Non-pigmented ciliary epithelial cell (primary cell): ENCODE data around the gene EPB41L4B.
"Not testable (repeated sequence)": the region's sequence is repeated elsewhere in the genome, so short reads cannot be mapped to it uniquely, and the experiment has no call there.

Experiments
- DNase-seq: peaks from one replicate; pipeline ENCODE4 v3.0.0-alpha.2; 2010; ENCODE audit warnings: low read depth

The EPB41L4B gene

DNA sequence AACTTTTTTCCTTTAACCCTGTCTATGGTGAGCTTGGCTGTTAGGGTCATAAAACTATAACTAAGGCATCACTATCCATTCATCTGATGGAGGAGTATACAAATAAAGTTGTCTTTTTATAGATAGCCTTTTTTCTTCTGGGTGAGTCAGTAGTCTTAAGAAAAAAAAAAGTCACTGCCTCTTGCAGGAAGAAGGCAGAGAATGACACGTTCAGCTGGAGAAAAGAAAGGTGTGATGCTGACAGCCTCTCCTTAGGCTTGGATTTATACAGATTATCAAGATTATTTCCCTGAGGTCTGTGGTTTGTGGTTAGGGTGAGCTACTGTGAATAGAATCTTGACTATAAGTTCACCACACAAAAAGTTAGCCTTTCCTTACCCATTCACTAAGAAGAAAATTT is 23.0 kb downstream of the EPB41L4B start:
- DNase-seq, result peak; percentile 78

DNA sequence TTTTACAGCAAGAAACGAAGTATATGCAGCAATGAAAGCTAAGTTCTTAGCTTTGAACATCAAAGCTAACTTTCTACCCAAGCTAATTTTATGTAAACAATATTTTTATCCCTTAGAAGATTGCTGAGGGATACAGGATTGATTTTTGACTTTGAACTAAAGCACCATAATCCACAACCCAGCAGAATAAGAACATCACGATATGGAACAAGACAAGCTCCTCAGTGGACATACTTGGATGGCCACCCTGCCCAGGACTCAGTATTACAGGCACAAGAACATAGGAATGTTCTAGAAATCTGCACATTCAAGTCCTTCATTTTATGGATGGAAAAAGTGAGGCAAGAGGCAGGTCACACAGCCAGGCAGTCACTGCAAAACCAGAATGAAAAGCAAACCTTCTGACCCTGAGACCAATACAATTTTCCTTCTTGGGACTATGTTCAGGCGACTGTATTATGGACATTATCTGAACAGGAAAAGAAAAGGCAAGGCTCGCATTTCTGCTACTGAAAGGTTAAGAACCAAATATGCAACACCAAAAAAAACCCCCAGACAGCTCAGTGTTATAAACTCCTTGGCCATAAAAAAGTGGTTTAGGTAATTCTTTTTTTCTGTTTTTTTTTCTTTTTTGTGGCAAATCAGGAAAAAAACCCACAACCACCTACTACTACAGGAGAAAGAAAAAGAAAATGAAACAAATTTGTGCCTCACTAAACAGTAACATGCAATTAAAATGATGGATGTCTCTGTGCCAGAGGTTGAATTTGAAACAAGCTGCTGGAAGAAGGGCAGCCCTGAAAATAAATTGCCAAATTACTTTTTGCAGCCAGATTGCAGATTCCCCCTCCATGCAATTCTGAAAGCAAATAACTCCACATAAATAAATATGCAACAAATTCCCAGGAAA is 25.4 kb downstream of the EPB41L4B start:
- DNase-seq, result no peak

DNA sequence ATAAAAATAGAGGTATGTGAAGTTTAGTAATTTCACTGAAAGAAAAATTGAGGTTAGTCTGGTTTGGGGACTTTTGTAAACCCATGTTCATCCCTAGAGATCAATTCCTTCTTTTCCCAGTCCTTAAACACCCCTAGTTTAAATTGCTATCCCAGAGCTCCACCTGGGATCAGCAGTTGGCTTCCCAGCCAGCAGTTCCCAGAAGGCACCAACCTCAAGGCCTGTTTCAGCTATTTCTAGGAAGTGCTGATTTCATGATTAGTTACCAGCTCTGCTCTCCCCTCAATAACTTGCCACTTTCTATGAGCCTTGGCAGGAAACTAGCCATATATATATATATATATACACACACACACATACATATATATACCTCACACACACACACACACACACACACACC is 30.5 kb downstream of the EPB41L4B start:
- DNase-seq, result no peak

DNA sequence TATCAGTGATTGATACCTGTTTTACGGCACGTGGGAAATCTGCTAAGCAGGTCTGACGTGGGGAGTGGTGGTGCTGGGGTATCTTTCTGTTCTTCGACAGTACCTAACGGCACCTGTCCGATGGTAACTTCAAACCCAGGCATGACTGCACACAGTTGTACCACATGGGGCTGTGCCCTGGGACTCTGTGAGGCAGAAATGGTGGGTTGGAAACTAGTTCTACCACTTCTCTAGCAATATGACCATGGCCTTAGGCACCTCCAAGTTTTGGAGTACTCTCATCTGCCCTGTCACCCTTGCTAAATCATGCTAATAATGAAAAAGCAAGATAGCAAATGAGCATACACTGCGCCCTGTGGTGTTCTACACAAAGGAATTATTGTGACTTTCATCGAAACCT is 30.9 kb downstream of the EPB41L4B start:
- no peak for DNase-seq

DNA sequence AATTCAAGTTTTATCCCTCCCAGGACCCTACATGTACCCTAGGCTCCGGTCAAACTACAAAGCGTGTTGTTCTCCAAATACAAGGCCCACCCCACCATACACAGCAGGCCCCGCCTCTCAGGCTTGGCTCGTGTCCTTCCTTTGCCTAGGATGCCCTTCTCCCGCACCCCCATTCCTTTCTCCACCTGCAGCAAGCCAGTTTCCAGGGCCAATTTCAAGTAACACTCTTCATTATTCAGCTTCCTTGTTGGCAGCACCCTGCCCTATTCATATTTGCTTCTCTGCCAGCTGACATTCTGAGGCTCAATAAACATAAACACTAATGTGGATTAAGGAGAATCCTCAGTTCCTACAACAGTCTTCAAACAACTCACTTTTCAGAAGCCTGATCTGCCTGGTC is 31.7 kb downstream of the EPB41L4B start:
- DNase-seq, result no peak

DNA sequence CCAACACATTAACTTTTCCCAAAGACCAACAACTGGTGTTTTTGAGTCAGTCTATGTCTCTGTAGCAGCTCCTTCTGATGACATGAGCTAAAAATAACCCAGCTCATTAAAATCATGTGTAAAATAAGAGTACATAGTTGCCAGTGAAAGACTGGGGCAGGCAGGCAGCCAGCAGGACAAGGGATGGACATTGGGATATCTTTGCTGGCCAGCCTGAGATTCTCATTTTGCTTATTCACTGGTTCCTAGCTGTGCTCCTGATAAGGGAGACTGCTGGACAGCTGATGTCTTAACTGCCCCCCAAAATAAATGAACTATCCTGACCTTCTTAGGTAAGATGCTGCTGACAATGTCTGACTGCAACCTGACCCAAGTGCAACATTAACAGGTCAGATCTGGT is 33.9 kb downstream of the EPB41L4B start:
- no peak for DNase-seq

DNA sequence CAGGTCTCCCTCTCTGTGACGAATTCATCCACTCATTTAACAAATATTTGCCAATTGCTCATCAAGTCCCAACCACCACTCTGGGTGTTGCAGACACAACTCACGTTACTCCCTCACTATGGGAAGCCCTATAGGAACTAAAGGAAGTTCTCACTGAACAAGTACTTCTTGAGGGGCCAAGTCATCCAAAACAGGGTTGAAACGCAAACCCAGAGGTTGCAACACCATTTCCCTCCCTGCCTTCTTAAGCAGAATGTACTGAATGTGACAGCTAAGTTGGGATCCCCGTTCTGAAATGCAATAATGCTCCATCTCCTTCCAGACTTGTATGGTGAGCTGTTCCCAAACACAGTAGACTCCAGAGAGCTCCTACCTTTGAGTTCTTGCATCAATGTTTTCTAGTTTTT is 34.3 kb downstream of the EPB41L4B start:
- peak; percentile 23 for DNase-seq

DNA sequence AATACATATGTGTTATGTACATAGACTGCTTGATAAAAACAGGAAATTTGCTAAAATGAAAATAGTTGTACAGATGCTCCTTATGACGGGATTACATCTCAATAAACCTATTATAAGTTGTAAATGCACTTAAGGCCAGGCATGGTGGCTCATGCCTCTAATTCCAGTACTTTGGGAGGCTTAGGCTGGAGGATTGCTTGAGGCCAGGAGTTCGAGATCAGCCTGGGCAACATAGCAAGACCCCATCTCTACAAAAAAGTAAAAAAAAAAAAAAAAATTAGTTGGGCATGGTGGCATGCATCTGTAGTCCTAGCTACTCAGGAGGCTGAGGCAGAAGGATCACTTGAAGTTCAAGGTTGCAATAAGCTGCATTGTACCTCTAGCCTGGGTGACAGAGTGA is 37.2 kb downstream of the EPB41L4B start:
- not testable (repeated sequence) for DNase-seq

DNA sequence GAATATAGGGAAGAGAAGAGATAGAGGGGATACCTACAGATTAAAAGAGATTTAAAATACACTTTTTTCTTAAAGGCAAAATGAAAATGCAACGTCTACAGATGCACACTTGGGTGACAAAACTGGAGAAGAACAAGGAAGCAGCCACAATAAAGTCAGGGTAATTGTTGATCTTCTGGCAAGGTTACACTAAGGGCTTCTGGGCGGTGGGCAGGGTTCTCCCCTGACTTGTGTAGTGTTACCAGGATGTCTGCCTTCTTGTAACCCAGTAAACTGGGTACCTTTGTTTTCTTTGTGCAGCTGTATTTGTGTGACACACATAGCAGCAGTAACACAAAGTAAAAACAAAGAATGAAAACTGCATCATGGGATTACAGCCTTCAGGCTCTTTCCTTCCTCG is 37.8 kb downstream of the EPB41L4B start:
- no peak for DNase-seq

DNA sequence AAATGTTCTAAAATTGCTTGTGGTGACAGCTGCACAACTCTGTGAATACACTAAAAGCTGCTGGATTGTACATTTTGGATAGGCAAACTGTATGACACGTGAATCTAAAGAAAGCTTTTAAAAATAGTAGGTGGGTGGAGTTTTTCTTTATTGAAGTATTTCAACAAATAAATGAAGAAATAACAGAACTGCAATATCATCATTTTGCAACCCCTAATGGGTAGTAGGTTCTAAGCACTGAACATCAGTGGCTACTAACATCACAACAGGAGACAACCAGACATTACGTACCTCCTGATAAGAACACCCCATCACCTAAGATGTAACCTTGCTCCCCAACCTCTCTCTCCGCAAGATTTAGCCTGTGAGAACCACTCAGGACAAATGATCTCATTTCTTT is 38.6 kb downstream of the EPB41L4B start:
- DNase-seq, result no peak

DNA sequence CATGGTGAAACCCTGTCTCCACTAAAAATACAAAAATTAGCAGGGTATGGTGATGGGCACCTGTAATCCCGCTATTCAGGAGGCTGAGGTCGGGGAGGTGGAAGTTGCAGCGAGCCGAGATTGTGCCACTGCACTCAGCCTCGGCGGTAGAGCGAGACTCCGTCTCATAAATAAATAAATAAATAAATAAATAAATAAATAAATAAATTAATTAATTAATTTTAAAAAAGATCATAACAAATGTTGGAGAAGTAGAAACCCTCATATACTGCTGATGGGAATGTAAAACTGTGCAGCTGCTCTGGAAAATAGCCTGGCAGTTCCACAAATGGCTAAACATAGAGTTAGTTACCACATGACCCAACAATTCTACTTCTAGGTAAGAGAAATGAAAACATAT is 39.3 kb downstream of the EPB41L4B start:
- no peak for DNase-seq

DNA sequence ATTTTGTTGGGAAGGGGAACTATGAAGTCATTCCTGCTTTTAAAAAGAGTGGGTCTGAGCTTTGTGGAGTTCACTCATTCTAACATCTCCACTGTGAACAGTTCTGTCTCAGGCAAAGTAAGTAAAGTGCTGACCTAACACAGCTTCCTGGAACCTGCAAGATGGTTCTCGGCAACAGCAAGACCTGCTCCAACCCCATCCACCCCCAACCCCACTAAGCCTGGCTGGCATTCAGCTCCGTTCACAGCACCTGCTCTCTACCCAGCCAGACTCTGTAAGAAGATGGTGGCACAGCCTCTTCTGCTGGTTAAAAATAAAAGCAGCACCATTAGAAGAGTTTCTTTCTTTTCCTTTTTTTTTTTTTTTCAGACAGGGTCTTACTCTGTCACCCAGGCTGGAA is 42.0 kb downstream of the EPB41L4B start:
- no peak for DNase-seq

DNA sequence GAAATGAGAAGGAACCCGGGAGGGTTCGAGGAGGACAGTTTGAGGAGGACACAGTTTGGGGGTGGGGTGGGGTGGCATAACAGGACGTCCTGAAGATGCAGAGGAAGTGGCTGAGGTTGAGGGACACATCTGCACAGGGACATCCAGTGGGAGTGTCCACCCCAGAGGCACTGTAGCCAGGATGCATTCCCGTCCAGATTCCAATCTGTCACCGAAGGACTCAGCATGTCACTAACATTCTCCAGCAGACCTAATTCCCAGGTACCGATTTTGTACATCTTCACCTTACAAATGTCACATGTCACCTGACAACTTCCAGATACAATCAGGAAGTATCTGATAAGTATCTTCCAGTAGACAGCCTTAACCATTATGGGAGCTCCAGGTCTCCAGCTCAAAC is 42.6 kb downstream of the EPB41L4B start:
- DNase-seq, result no peak

DNA sequence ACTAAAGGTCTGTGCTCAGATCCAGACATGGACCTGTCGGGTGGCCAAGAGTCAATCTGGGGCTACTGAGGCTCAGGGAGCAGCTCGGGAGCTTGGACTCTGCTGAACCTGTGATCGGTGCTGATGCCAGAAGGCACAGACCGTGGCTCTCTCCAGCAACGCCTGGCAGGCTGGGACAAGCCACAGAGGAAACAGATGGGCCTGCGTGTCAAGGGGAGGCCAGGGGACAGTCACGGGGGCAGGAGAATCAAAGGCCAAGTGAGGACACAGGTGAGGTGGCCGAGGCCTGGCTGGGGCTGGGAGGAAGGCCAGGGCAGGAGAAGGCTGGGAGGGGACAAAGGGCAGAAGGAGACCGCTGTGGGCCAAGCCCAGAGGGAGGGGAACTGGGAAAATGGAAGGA is 43.4 kb downstream of the EPB41L4B start:
- DNase-seq, result no peak

DNA sequence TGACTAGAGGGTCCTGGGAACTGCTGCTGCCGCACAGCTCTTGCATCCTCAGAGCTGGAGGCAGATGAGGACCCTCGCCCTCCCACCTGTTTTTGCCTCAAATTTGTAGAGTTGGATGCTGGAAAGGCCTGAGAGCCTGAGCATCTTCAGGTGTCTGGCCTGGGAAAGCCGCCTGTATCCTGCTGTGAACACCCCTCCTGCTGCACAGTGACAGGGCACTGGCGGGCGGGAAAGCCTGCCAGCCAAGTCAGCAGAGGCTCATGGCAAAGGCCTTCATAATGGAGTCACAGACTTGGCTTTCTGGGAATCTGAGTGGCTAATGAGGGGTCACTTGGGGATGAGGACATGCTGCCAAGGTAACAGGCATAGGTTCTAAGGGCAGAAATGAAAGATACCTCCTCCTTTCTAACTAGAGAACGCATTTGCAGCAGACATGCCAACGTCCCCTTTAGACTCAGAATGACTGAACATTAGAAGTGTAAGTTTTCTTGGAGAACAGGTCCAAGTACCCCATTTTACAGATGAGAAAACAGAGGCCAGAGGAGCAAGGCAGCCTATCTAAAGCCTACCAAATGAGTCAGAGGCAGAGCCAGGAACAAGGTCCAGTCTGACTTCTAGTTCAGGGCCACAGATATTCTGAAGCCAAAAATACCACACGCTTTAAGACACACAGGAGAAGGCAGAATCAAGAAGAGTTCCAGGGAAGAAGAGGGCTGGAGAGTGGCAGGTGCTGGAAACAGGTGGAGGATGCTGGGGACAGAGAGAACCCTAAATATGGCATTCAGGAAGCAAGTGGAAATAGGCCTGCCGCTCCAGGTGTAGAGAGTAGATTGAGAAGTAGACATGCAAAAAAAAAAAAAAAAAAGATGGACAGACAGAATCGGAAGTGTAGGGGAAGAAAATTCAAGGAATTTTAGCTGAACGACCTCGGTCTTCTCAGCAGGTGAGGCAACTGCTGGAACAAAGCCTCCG is 44.1 kb downstream of the EPB41L4B start:
- no peak for DNase-seq

DNA sequence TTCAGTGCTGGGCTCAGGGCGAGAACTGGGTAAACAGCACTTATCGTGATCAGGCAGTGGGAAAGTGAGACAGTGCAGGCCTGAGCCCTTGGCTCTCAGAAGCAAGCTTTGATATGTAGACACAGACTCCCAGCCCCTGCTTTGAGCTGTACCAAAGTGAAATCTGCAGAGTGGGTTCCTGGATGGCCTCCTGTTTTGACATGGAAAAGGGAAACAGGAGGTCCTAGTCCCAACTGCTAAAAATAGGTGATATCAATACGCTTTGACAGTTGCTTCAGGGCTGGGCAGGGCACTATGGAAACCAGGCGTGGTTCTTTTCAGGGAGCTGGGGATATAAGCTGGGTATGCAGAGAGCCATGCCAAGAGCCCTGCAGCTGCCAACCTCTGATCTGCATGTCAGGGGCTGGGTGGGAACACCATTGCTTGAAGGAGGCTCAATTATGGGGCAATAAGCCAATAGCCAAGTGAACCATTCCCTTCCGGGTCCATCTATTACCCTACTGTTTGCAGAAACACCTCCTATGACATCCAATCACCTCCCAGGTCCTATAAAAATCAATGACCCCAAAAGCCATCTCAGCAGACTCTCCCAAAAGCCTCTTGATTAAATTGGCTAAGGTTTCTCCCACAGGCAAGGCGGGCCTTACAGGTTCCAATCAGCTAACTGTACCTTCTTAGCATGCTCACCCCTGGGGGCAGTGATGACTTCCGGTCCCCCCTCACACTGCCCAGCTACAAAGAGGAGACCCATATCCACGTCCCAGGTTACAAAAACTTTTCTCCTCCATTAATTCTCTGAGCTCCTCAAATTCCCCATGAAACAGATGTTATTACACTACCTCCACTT is 45.8 kb downstream of the EPB41L4B start:
- no peak for DNase-seq

DNA sequence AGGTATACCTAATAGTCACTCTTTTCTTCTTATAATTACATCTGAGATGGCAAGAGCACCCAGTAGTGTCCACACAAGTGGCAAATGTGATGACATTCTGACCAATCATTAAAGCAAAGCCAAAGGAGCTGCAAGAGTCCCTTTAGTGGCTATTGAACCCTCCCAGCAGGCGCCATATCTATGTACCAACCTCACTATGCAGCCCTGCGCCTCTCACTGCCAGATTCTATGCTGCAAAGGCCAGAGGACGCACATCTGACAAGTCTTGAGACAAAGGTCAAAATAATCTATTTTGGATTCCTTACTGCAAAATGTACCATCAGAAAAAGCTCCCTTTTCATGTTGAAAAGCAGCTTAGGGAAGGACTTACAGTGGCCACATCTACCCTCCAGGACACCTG is 47.0 kb downstream of the EPB41L4B start:
- DNase-seq, result no peak

DNA sequence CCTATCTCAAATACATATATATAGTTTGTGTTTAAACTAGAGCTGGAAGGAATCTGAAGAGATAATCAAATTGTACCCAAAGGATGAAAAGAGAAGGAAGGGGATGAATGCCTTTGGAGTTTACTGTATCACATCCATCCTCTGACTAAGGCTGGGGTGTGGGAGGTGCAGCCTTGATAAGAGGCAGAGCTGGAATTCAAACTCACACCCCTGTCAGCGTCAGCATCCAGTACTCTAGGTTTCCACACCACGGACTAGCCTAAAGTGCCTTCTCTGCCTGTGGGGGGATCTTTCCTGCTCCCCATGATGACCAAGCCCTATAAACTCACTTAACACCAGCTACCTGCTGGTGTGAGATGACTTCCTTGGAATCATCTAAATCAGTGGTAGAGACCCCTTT is 48.1 kb downstream of the EPB41L4B start:
- DNase-seq, result no peak

DNA sequence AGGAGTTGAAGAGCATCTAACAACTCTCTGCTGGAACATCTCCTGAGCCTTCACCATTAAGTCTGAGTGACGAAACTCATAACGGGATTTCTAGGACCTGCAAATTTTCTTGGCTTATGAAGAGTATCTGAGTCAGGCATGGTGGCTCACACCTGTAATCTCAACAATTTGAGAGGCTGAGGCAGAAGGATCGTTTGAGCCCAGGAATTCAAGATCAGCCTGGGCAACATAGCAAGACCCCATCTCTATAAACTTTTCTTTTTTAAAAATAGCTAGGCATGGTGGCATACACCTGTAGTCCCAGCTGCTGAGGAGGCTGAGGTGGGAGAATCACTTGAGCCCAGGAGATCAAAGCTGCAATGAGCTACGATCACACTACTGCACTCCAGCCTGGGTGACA is 48.8 kb downstream of the EPB41L4B start:
- DNase-seq, result no peak

DNA sequence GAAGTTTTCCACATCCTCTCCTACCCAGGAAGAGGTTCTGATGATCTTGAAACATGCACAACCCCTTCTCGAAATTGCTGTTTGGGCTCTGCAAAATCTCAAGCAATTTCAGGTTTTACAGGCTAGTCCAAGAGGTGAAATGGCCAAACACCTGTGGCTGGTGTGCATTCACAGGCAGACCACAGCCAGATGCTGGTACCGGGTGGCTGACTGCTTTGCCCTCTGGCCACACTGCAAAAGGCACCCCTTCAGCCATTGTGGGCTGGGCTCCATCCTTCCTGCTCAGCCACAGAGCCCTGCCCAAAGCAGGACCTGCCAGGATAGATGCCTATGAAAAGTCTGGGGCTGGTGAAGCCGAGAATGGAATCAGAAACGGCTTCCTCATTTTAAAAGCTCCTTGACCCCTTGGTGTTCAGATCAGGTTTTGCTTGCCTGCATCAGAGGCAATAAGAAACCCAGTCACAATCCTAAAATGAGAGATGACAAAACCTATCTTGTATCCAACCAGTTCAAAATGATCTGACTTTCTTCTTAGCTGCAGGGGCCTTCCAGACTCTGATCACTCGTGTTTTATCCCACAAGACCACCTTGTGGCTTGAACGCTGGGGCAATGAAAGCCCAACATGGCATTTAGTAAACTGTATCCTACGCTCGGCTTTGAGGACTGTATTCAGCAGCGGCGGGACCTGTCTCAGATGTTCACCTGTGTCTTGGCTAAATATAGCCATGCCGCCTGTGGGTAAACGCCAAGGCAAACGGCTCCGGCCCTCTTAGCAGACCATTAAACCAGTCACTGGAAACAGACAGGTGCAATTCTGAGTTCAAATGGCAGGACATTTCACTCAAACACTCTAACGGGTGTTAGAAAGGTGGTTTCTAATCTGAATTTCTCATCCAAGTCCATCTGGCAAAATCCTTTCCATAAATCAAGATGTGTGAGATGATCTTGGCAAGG is 49.6 kb downstream of the EPB41L4B start:
- no peak for DNase-seq

DNA sequence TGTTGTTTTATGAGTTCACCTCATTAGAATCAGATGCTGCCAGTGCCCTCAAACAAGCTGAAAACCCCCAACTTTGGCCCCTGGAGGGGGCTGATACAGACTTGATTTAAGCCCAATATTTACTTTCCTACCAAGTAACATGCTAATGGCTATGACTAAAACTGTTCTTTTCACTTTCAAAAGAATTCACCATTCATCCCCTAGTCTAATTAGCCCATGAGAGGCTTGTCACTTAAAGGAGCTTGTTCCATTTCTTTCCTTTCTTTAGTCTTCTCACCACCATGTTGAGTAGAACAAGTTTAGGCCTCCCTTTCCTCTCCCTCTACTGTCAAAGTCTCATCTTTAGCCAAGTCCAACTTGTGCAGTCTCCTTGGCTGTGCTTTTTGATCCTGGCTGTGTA is 50.4 kb downstream of the EPB41L4B start:
- no peak for DNase-seq
